ENCODE data around the gene GPR107.

GRCh38 chr9:130188860-130189481 is 135.3 kb downstream of the GPR107 start:
- TF ChIP-seq GATA2 (IDR thresholded peaks at IDR 0.05; ENCODE audit: low read depth, low read length) (no peak), GATA3 (IDR thresholded peaks at IDR 0.05; ENCODE audit: low read depth, low read length) (no peak)
